Hepatocyte (in vitro differentiated cells): ENCODE measurements around the gene SLC66A2.

Experiments
- EZH2phosphoT487 ChIP-seq: fragments of 200-600 bp; sonication (generic); IDR thresholded peaks from one replicate; pipeline ENCODE4 v1.6.1; 2018; ENCODE audit warnings: antibody characterized with exemption, mild to moderate bottlenecking, low read depth, moderate library complexity; ENCODE audit not compliant: unreplicated experiment, severe bottlenecking
- TF ChIP-seq, protein P1 (sequence below): fragments of 200-600 bp; sonication (generic); IDR thresholded peaks from 2 replicates; pipeline ENCODE4 v1.5.1; 2016; ENCODE audit warnings: antibody characterized with exemption, mild to moderate bottlenecking; ENCODE audit not compliant: poor library complexity

DNA sequence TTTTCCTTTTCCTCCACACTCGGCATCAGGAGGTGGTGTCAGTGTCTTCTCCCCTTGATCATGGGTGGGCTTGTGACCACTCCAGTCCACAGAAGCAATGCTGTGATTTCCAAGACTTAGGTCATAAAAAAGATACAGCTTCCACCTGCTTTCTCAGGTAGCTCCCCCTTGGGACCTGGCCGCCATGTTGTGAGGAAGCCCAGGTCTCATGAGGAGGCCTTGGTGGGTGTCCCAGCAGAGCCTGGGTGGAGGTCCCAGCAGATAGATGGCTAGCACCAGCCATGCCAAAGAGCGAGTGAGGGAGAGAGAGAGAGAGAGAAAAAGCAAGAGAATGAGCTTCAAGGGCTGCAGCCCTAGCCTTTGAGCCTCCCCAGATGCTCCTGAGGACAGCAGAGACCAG, 16.0 kb downstream of the SLC66A2 start:
- TF ChIP-seq, protein P1, sequence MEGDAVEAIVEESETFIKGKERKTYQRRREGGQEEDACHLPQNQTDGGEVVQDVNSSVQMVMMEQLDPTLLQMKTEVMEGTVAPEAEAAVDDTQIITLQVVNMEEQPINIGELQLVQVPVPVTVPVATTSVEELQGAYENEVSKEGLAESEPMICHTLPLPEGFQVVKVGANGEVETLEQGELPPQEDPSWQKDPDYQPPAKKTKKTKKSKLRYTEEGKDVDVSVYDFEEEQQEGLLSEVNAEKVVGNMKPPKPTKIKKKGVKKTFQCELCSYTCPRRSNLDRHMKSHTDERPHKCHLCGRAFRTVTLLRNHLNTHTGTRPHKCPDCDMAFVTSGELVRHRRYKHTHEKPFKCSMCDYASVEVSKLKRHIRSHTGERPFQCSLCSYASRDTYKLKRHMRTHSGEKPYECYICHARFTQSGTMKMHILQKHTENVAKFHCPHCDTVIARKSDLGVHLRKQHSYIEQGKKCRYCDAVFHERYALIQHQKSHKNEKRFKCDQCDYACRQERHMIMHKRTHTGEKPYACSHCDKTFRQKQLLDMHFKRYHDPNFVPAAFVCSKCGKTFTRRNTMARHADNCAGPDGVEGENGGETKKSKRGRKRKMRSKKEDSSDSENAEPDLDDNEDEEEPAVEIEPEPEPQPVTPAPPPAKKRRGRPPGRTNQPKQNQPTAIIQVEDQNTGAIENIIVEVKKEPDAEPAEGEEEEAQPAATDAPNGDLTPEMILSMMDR: no peak
- TF ChIP-seq EZH2phosphoT487: no peak
